ENCODE data around the gene TMEM59L. TPM values are rescaled to one million over a fixed set of nuclear protein-coding genes. Genes with fewer than 3 reads are reported as not detected.

The TMEM59L gene
- total and polyA plus RNA-seq, 2 of the 13 experiments (the other 11 are each of a cell fraction or from before 2014, with no cell fraction given), result 0.97 to 5.5 TPM

DNA sequence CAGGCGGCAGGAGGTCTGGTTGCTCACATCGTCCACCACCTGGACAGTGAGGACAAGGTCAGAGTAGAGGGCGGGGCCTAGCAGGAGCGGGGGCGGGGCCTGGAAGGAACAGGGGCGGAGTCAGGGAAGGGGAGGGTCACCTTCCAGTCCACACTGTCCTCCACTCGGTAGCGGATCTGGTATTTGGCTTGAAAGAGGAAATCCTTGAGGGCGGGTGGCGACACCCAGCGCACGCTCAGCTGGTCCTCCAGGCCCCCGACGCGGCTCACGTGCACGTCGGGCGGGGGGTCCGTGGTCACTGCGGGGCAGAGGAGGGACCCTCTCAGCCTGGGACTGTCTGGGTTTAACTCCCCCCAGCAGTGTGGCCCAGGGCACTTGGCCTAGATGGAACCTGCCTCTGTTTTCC, 15.9 kb upstream of the TMEM59L start (continued):
- no peak for TF ChIP-seq AKNA (CRISPR knock-in tag; IDR thresholded peaks at IDR 0.05; ENCODE audit: borderline replicate concordance)
- TF ChIP-seq BCL6 (CRISPR knock-in tag; IDR thresholded peaks at IDR 0.05), result no peak
- TF ChIP-seq AGO1 (IDR thresholded peaks at IDR 0.05; ENCODE audit: low read depth, low read length, poor library complexity, severe bottlenecking), result peak; percentile 41
- 0 out of 2 replicates have a peak, but pooled peaks have one; percentile 9 for TF ChIP-seq POLR2G (IDR thresholded peaks at IDR 0.05; ENCODE audit: low read depth, low read length)
- TF ChIP-seq, protein P1, sequence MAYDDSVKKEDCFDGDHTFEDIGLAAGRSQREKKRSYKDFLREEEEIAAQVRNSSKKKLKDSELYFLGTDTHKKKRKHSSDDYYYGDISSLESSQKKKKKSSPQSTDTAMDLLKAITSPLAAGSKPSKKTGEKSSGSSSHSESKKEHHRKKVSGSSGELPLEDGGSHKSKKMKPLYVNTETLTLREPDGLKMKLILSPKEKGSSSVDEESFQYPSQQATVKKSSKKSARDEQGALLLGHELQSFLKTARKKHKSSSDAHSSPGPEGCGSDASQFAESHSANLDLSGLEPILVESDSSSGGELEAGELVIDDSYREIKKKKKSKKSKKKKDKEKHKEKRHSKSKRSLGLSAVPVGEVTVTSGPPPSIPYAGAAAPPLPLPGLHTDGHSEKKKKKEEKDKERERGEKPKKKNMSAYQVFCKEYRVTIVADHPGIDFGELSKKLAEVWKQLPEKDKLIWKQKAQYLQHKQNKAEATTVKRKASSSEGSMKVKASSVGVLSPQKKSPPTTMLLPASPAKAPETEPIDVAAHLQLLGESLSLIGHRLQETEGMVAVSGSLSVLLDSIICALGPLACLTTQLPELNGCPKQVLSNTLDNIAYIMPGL (CRISPR knock-in tag; IDR thresholded peaks at IDR 0.05; ENCODE audit: borderline replicate concordance in 1 of 2, low read depth in 1 of 2), result no peak
- no peak for TF ChIP-seq KAT7 (CRISPR knock-in tag; IDR thresholded peaks at IDR 0.05; ENCODE audit: borderline replicate concordance)
- no peak for TF ChIP-seq BRCA1 (CRISPR knock-in tag; IDR thresholded peaks at IDR 0.05)
- no peak for TF ChIP-seq SAP130 (CRISPR knock-in tag; IDR thresholded peaks at IDR 0.05; ENCODE audit: low read depth)
- TF ChIP-seq ONECUT2 (CRISPR knock-in tag; IDR thresholded peaks at IDR 0.05), result no peak
- no peak for TF ChIP-seq ZNF713 (CRISPR knock-in tag; IDR thresholded peaks at IDR 0.05)
- no peak for TF ChIP-seq SRF (IDR thresholded peaks at IDR 0.05; ENCODE audit: low read depth, low read length)
- TF ChIP-seq NPAS2 (CRISPR knock-in tag; IDR thresholded peaks at IDR 0.05; ENCODE audit: borderline replicate concordance), result no peak
- TF ChIP-seq ZNF598 (CRISPR knock-in tag; IDR thresholded peaks at IDR 0.05; ENCODE audit: borderline replicate concordance), result no peak
- no peak for TF ChIP-seq PAXIP1 (CRISPR knock-in tag; conservative IDR thresholded peaks at IDR 0.05)
- no peak for TF ChIP-seq NFRKB (IDR thresholded peaks at IDR 0.05)
- no peak for TF ChIP-seq ZNF296 (CRISPR knock-in tag; conservative IDR thresholded peaks at IDR 0.05)
- no peak for TF ChIP-seq ZSCAN21 (CRISPR knock-in tag; IDR thresholded peaks at IDR 0.05; ENCODE audit: borderline replicate concordance)
- no peak for TF ChIP-seq TGIF2 (CRISPR knock-in tag; IDR thresholded peaks at IDR 0.05)
- TF ChIP-seq SP2 (CRISPR knock-in tag; IDR thresholded peaks at IDR 0.05), result no peak
